Measurements from ENCODE around the gene NDUFB10. TPM values are rescaled to one million over a fixed set of nuclear protein-coding genes. Genes with fewer than 3 reads are reported as not detected.

The NDUFB10 gene
- total RNA-seq, 1 experiment from 2014 or later = 527 TPM

- DNase-seq (ENCODE audit: low read depth) = peak; percentile 78
- in situ Hi-C loops (cut with HindIII; ENCODE audit: low pct_unique_long_range_greater_than_20kb, low sequenced_read_pairs) = no loop called here
Measured at GRCh38 chr16:1991948-1992703, 32.8 kb downstream of the NDUFB10 start.

GRCh38 chr16:1992704-1993317 is 33.5 kb downstream of the NDUFB10 start:
- no peak for DNase-seq (ENCODE audit: low read depth)
- in situ Hi-C loops (cut with HindIII; ENCODE audit: low pct_unique_long_range_greater_than_20kb, low sequenced_read_pairs) = no loop called here

- DNase-seq (ENCODE audit: low read depth) = peak; percentile 82
- in situ Hi-C loops (cut with HindIII; ENCODE audit: low pct_unique_long_range_greater_than_20kb, low sequenced_read_pairs) = no loop called here
Measured at GRCh38 chr16:1993731-1994131, 34.4 kb downstream of the NDUFB10 start.

- in situ Hi-C loops (cut with HindIII; ENCODE audit: low pct_unique_long_range_greater_than_20kb, low sequenced_read_pairs) = no loop called here
- DNase-seq (ENCODE audit: low read depth) = peak; percentile 59
Measured at GRCh38 chr16:1997494-1998359, 38.4 kb downstream of the NDUFB10 start.

GRCh38 chr16:1998360-1998835 is 39.1 kb downstream of the NDUFB10 start:
- in situ Hi-C loops (cut with HindIII; ENCODE audit: low pct_unique_long_range_greater_than_20kb, low sequenced_read_pairs) = no loop called here
- DNase-seq (ENCODE audit: low read depth) = no peak

GRCh38 chr16:1998852-1999801 is 39.8 kb downstream of the NDUFB10 start:
- no peak for DNase-seq (ENCODE audit: low read depth)
- in situ Hi-C loops (cut with HindIII; ENCODE audit: low pct_unique_long_range_greater_than_20kb, low sequenced_read_pairs) = no loop called here

GRCh38 chr16:1999866-2000514 is 40.7 kb downstream of the NDUFB10 start:
- in situ Hi-C loops (cut with HindIII; ENCODE audit: low pct_unique_long_range_greater_than_20kb, low sequenced_read_pairs) = no loop called here
- DNase-seq (ENCODE audit: low read depth) = no peak

- DNase-seq (ENCODE audit: low read depth) = no peak
- in situ Hi-C loops (cut with HindIII; ENCODE audit: low pct_unique_long_range_greater_than_20kb, low sequenced_read_pairs) = no loop called here
Measured at GRCh38 chr16:2001035-2001434, 41.7 kb downstream of the NDUFB10 start.

GRCh38 chr16:2001456-2002355 is 42.4 kb downstream of the NDUFB10 start:
- DNase-seq (ENCODE audit: low read depth) = no peak
- in situ Hi-C loops (cut with HindIII; ENCODE audit: low pct_unique_long_range_greater_than_20kb, low sequenced_read_pairs) = no loop called here

- in situ Hi-C loops (cut with HindIII; ENCODE audit: low pct_unique_long_range_greater_than_20kb, low sequenced_read_pairs) = no loop called here
- no peak for DNase-seq (ENCODE audit: low read depth)
Measured at GRCh38 chr16:2002406-2003230, 43.3 kb downstream of the NDUFB10 start.

GRCh38 chr16:2003231-2003826 is 44.0 kb downstream of the NDUFB10 start:
- in situ Hi-C loops (cut with HindIII; ENCODE audit: low pct_unique_long_range_greater_than_20kb, low sequenced_read_pairs) = no loop called here
- no peak for DNase-seq (ENCODE audit: low read depth)

- peak; percentile 90 for DNase-seq (ENCODE audit: low read depth)
- in situ Hi-C loops (cut with HindIII; ENCODE audit: low pct_unique_long_range_greater_than_20kb, low sequenced_read_pairs) = no loop called here
Measured at GRCh38 chr16:2003827-2004641, 44.7 kb downstream of the NDUFB10 start.

GRCh38 chr16:2004795-2005517 is 45.6 kb downstream of the NDUFB10 start:
- in situ Hi-C loops (cut with HindIII; ENCODE audit: low pct_unique_long_range_greater_than_20kb, low sequenced_read_pairs) = no loop called here

GRCh38 chr16:2005646-2006045 is 46.3 kb downstream of the NDUFB10 start:
- in situ Hi-C loops (cut with HindIII; ENCODE audit: low pct_unique_long_range_greater_than_20kb, low sequenced_read_pairs) = no loop called here
- DNase-seq (ENCODE audit: low read depth) = no peak

More at GRCh38 chr16:2004795-2005517, 45.6 kb downstream of the NDUFB10 start:
- DNase-seq (ENCODE audit: low read depth) = no peak
